Measurements from ENCODE around the gene PPP6C. TPM values are rescaled to one million over a fixed set of nuclear protein-coding genes. Genes with fewer than 3 reads are reported as not detected.
"Not testable (repeated sequence)": the region's sequence is repeated elsewhere in the genome, so short reads cannot be mapped to it uniquely, and the experiment has no call there.

PPP6C gene
- 15.0 TPM for total RNA-seq

- peak; percentile 97 for DNase-seq
Observed at GRCh38 chr9:125189361-125190289, at the start of gene PPP6C. PPP6C (minus strand) TSS chr9:125189803; CDS start chr9:125189718, 85 bp downstream.

- no peak for DNase-seq
Observed at GRCh38 chr9:125238915-125239446, 49.4 kb upstream of the PPP6C start.

GRCh38 chr9:125238127-125238914 is 48.7 kb upstream of the PPP6C start:
- no peak for DNase-seq

GRCh38 chr9:125236520-125237159 is 47.0 kb upstream of the PPP6C start:
- DNase-seq, result not testable (repeated sequence)

- DNase-seq, result no peak
Observed at GRCh38 chr9:125235804-125236519, 46.4 kb upstream of the PPP6C start.

GRCh38 chr9:125234099-125234498 is 44.5 kb upstream of the PPP6C start:
- not testable (repeated sequence) for DNase-seq

- DNase-seq, result no peak
Observed at GRCh38 chr9:125233678-125234077, 44.1 kb upstream of the PPP6C start.

- no peak for DNase-seq
Observed at GRCh38 chr9:125227761-125228160, 38.2 kb upstream of the PPP6C start.

GRCh38 chr9:125224858-125225257 is 35.3 kb upstream of the PPP6C start:
- not testable (repeated sequence) for DNase-seq

- no peak for DNase-seq
Observed at GRCh38 chr9:125218621-125219020, 29.0 kb upstream of the PPP6C start.

GRCh38 chr9:125214186-125214585 is 24.6 kb upstream of the PPP6C start:
- no peak for DNase-seq

GRCh38 chr9:125204477-125204876 is 14.9 kb upstream of the PPP6C start:
- no peak for DNase-seq

GRCh38 chr9:125202846-125203618 is 13.4 kb upstream of the PPP6C start:
- no peak for DNase-seq

GRCh38 chr9:125200216-125201047 is 10.8 kb upstream of the PPP6C start, which contains the start of gene RABEPK:
RABEPK (plus strand) TSS chr9:125200542; CDS start chr9:125203014, 2,472 bp downstream.
- peak; percentile 89 for DNase-seq

GRCh38 chr9:125195591-125195990 is 6.0 kb upstream of the PPP6C start:
- DNase-seq, result not testable (repeated sequence)

GRCh38 chr9:125194466-125194865 is 4.9 kb upstream of the PPP6C start:
- DNase-seq, result not testable (repeated sequence)

- no peak for DNase-seq
Observed at GRCh38 chr9:125190361-125190801, 778 bp upstream of the PPP6C start.

- DNase-seq, result no peak
Observed at GRCh38 chr9:125189011-125189360, 617 bp downstream of the PPP6C start.

- no peak for DNase-seq
Observed at GRCh38 chr9:125183561-125183960, 6.0 kb downstream of the PPP6C start.

GRCh38 chr9:125183054-125183453 is 6.5 kb downstream of the PPP6C start:
- no peak for DNase-seq

Data from skin of body (tissue), 2 donors.